Panc1 (cell line): ENCODE results near the gene LILRB3. TPM values are rescaled to one million over a fixed set of nuclear protein-coding genes. Genes with fewer than 3 reads are reported as not detected.
"Not testable (repeated sequence)": the region's sequence is repeated elsewhere in the genome, so short reads cannot be mapped to it uniquely, and the experiment has no call there.

ENCODE experiments used
- ATAC-seq: fragments of 200-7000 bp; cut with Tn5 transposase; 2 replicates; pipeline ENCODE4 v1.9.1; 2020; ENCODE audit warnings: mild to moderate bottlenecking, moderate library complexity
- BruUV-seq: library from RNA; stranded (reverse); fragments of 400-500 nt; replicated peaks from 2 replicates; lab custom pipeline; 2021; lab: Mats Ljungman, UMichigan
- CTCF ChIA-PET: fragments of 300-600 bp; sonication (Branson Sonifier 250); formaldehyde crosslinking; loops from one replicate; lab custom pipeline; 2022; ENCODE audit warnings: antibody characterized with exemption; lab: Charles Lee
- POLR2A ChIA-PET: fragments of 300-600 bp; sonication (Branson Sonifier 250); formaldehyde crosslinking; loops from one replicate; lab custom pipeline; 2022; ENCODE audit warnings: antibody characterized with exemption; lab: Charles Lee
- DNase-seq: peaks from one replicate; pipeline ENCODE4 v3.0.0-alpha.2; 2010; ENCODE audit warnings: low read depth, low spot score
- H3K27ac ChIP-seq: 2 replicates; pipeline ENCODE4 v1.5.1; 2011; ENCODE audit warnings: mild to moderate bottlenecking, low read length, inconsistent platforms
- H3K27me3 ChIP-seq: fragments of 200-500 bp; sonication (Bioruptor generic); 2 replicates; pipeline ENCODE4 v1.6.0; 2014; ENCODE audit warnings: low read length, inconsistent platforms; ENCODE audit not compliant: control insufficient read depth, insufficient read depth
- H3K36me3 ChIP-seq: fragments of 200-500 bp; sonication (Bioruptor generic); 2 replicates; pipeline ENCODE4 v1.5.1; 2014; ENCODE audit warnings: inconsistent platforms, mild to moderate bottlenecking, low read length, moderate library complexity; ENCODE audit not compliant: control insufficient read depth, insufficient read depth
- H3K4me1 ChIP-seq: 2 replicates; pipeline ENCODE4 v1.5.1; 2011; ENCODE audit warnings: inconsistent platforms, mild to moderate bottlenecking, low read length, moderate library complexity; ENCODE audit not compliant: control insufficient read depth, insufficient read depth
- H3K4me3 ChIP-seq, 2 experiments: 2 replicates each; pipeline ENCODE4 v1.5.1; 2011 to 2012; ENCODE audit warnings: low read depth in 2 of 2, low read length in 2 of 2, mild to moderate bottlenecking in 2 of 2, inconsistent platforms in 1 of 2, moderate library complexity in 1 of 2
- H3K9me3 ChIP-seq: fragments of 200-500 bp; sonication (Bioruptor generic); 2 replicates; pipeline ENCODE4 v1.5.1; 2014; ENCODE audit warnings: low read depth, mild to moderate bottlenecking, inconsistent platforms, low read length, moderate library complexity; ENCODE audit not compliant: control insufficient read depth, insufficient read depth
- TCF7L2 ChIP-seq: IDR thresholded peaks from 2 replicates; pipeline ENCODE4 v1.6.1; 2011; ENCODE audit warnings: mild to moderate bottlenecking, low read depth, low read length, inconsistent platforms
- in situ Hi-C: cut with HindIII; loops from 2 replicates; pipeline ENCODE4 v1.10.0; 2016; ENCODE audit warnings: low sequenced_read_pairs, low pct_unique_long_range_greater_than_20kb
- intact Hi-C: fragments of 100-400 bp; cut with micrococcal nuclease; formaldehyde crosslinking; loops from one replicate; pipeline ENCODE4 v1.10.0; 2022; ENCODE audit not compliant: unreplicated experiment
- total RNA-seq: library from RNA; stranded (reverse); gene quantifications from one replicate; pipeline ENCODE4 v1.2.1, GENCODE V29; 2021; ENCODE audit not compliant: unreplicated experiment
- TF ChIP-seq, protein P1 (sequence below), 2 experiments: IDR thresholded peaks; 2 replicates each; pipeline ENCODE4 v1.6.1; 2011 to 2012; ENCODE audit warnings: low read depth in 2 of 2, control low read depth in 1 of 2, low read length in 1 of 2, mild to moderate bottlenecking in 1 of 2, moderate library complexity in 1 of 2; ENCODE audit not compliant: insufficient read depth in 1 of 2

LILRB3 gene
- total RNA-seq, 1 experiment from 2014 or later: 0.18 TPM

DNA sequence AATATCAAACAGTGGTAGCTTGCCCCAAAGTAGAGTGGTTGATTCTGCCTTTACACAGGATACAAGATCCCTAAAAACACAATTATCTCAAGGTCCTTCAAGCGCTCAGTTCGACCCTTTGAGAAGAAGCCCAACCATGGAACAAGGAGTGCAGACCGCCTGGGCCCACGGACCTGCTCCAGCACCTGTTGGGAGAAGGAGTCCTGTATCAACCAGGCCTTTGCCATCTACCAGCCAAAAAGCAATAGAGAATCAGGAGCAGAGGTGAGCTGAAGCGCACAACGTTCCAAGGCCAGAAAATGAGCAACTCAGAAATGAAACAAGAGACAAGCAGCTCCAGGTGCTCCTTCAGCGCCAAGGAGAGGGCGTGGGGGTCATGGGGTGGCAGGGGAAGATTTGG lies 6.3 kb upstream of the LILRB3 start:
- Histone ChIP-seq H3K36me3 (no peaks in the 10 kb centered on the region), H3K9me3 (no peaks in the 10 kb centered on the region), H3K4me3 (no peak overlapping the region), H3K4me1 (peaks cover 4% of the 10 kb centered on the region; the same call in 1 of the 2 replicates), H3K27me3 (no peaks in the 10 kb centered on the region), H3K27ac (no peak overlapping the region)
- ChIA-PET CTCF (interaction anchor here (0.6 kb wide), 1 partner anchor 23 kb away, joined by 7 read pairs; no protein-coding TSS in a partner anchor), POLR2A (no interaction called here)
- DNase-seq (no peak), ATAC-seq (no peak)
- no TSS peak for BruUV-seq
- TF ChIP-seq, protein P1, sequence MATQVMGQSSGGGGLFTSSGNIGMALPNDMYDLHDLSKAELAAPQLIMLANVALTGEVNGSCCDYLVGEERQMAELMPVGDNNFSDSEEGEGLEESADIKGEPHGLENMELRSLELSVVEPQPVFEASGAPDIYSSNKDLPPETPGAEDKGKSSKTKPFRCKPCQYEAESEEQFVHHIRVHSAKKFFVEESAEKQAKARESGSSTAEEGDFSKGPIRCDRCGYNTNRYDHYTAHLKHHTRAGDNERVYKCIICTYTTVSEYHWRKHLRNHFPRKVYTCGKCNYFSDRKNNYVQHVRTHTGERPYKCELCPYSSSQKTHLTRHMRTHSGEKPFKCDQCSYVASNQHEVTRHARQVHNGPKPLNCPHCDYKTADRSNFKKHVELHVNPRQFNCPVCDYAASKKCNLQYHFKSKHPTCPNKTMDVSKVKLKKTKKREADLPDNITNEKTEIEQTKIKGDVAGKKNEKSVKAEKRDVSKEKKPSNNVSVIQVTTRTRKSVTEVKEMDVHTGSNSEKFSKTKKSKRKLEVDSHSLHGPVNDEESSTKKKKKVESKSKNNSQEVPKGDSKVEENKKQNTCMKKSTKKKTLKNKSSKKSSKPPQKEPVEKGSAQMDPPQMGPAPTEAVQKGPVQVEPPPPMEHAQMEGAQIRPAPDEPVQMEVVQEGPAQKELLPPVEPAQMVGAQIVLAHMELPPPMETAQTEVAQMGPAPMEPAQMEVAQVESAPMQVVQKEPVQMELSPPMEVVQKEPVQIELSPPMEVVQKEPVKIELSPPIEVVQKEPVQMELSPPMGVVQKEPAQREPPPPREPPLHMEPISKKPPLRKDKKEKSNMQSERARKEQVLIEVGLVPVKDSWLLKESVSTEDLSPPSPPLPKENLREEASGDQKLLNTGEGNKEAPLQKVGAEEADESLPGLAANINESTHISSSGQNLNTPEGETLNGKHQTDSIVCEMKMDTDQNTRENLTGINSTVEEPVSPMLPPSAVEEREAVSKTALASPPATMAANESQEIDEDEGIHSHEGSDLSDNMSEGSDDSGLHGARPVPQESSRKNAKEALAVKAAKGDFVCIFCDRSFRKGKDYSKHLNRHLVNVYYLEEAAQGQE (IDR thresholded peaks at IDR 0.05; ENCODE audit: insufficient read depth in 1 of 2, low read depth in 2 of 2, low read length in 1 of 2): no peak
- TF ChIP-seq TCF7L2: no peak
- intact Hi-C loops (no loop called here), in situ Hi-C loops (no loop called here)

DNA sequence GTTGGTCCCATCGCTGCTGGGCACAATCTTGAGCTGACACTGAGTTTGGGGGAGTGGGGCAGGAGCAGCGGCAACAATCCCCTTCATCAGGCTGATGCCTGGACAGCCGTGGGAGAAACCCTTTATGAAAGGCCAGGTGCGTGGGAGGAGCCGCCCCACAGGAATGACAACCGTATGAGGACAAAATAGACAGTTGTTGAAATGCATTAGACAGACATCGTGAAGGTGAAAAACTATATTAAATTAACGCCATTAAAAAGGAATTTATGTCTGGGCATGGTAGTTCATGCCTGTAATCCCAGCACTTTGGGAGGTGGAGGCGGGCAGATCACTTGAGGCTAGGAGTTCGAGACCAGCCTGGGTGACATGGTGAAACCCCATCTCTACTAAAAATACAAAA lies 1.8 kb upstream of the LILRB3 start:
- ATAC-seq, in situ Hi-C loops, intact Hi-C loops, H3K27me3 ChIP-seq, DNase-seq, BruUV-seq, CTCF ChIA-PET, POLR2A ChIA-PET, H3K36me3 ChIP-seq, H3K4me1 ChIP-seq, H3K9me3 ChIP-seq, H3K27ac ChIP-seq, H3K4me3 ChIP-seq: not testable (repeated sequence)

DNA sequence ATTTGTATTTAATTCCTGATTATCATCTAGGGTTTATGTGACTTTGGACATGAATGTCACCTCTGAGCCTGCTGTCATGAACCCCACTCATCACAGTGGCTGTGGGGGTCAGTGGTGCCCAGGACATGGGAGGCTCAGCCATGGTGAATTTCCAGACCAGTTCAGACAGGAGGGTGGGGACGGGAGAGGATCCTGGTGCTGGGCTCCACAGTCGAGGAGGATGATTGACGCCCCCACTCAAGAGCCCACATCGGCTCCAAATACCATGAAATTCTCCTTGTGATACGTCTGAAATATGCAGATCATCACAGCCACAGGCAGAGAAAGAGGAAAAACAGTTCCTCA lies 1.1 kb upstream of the LILRB3 start:
- H3K27ac ChIP-seq, BruUV-seq, H3K27me3 ChIP-seq, DNase-seq, in situ Hi-C loops, ATAC-seq, H3K4me1 ChIP-seq, H3K36me3 ChIP-seq, CTCF ChIA-PET, H3K9me3 ChIP-seq, H3K4me3 ChIP-seq, POLR2A ChIA-PET: not testable (repeated sequence)
- intact Hi-C loops: loop anchor here (2.0 kb wide), 1 partner anchor 21 kb away; no protein-coding TSS in a partner anchor

DNA sequence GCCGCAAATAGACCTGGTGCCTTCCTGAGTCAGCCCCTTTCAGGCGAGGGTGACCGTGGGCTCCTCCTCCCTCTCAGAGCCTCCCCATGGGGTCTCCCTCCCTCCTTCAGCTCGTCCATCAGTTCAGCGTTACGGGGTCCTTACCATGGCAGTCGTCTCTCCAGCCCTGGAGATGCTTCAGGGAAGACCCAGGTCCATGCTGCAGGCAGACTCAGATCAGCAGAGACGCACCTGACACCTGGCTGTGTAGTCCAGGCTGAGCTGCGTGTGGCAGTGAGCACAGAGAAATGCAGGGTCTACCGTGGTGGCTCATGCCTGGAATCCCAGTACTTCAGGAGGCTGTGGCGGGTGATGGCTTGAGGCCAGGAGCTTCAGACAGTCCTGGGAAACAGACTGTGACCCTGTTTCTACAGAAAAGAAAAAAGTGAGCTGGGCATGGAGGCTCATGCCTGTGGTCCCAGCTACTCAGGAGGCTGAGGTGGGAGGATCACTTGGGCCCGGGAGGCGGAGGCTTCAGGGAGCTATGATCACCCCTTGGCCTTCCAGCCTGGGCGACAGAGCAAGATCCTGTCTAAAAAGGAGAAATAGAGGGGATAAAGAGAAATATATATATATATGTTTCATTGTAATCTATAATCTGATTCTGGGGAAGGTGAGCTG lies 600 bp upstream of the LILRB3 start:
- H3K4me1 ChIP-seq, H3K27ac ChIP-seq, DNase-seq, POLR2A ChIA-PET, H3K9me3 ChIP-seq, H3K4me3 ChIP-seq, CTCF ChIA-PET, H3K36me3 ChIP-seq, BruUV-seq, in situ Hi-C loops, H3K27me3 ChIP-seq: not testable (repeated sequence)
- peak; percentile 28 for ATAC-seq
- intact Hi-C loops: loop anchor here (2.0 kb wide), 1 partner anchor 21 kb away; no protein-coding TSS in a partner anchor

DNA sequence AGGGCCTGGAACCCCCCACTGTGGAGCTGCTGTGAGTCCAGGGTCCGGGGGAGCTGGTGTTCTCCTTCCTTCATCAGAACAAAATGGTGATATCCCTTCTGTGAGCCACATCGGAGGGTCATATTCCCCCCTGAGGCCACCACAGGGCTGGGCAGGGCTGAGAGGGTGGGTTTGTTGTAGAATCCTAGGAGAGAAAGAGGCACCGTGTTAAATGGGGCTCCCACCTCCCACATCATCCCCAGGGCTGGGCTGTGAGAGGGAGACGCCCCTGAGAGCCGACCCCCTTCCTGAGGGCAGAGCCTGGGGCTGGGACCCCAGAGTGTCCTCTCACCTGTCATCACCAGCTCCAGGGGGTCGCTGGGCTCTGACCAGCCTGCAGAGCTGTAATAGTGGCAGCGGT lies 860 bp downstream of the LILRB3 start:
- intact Hi-C loops: loop anchor here (2.0 kb wide), 1 partner anchor 23 kb away; no protein-coding TSS in a partner anchor
- in situ Hi-C loops: not testable (repeated sequence)

DNA sequence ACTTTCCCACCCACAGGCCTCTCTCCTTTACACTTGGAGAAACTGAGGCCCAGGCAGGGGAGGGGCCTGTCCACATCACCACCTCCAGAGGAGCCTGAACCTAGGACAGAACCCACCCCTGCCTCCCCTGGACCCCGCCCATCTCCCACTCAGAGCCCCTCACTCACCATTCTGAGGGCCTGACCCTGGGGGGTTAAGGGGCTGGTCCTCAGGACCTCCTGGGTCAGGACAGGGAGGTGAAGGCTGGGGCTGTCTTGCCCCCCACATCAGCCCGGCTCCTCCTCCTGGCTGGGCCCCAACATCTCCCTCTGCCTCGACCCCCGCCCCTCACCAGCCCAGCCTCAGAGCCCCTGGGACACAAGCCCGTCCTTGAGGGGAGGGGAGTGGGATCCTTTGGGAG lies 3.1 kb downstream of the LILRB3 start:
- not testable (repeated sequence) for H3K27me3 ChIP-seq

More for the DNA sequence above, 860 bp downstream of the LILRB3 start:
- BruUV-seq, POLR2A ChIA-PET, H3K27me3 ChIP-seq, H3K4me3 ChIP-seq, H3K9me3 ChIP-seq, CTCF ChIA-PET, DNase-seq, ATAC-seq, H3K27ac ChIP-seq, H3K4me1 ChIP-seq, H3K36me3 ChIP-seq: not testable (repeated sequence)

More for the DNA sequence above, 3.1 kb downstream of the LILRB3 start:
- in situ Hi-C loops, H3K27ac ChIP-seq, H3K9me3 ChIP-seq, H3K36me3 ChIP-seq, POLR2A ChIA-PET, DNase-seq, intact Hi-C loops, ATAC-seq, H3K4me1 ChIP-seq, CTCF ChIA-PET, BruUV-seq, H3K4me3 ChIP-seq: not testable (repeated sequence)
